Naive B cell (primary cell): ENCODE results near the gene VAPA. TPM values are rescaled to one million over a fixed set of nuclear protein-coding genes. Genes with fewer than 3 reads are reported as not detected.
"Not testable (repeated sequence)": the region's sequence is repeated elsewhere in the genome, so short reads cannot be mapped to it uniquely, and the experiment has no call there.

ENCODE experiments used
- ATAC-seq, 2 donors: fragments of 150-1000 bp; cut with Tn5 transposase; 2 replicates each; pipeline ENCODE4 v1.10.0; 2021; ENCODE audit warnings: low read depth in 2 of 2, mild to moderate bottlenecking in 2 of 2, moderate library complexity in 2 of 2
- DNase-seq: peaks from one replicate; pipeline ENCODE4 v3.0.0; 2022
- H3K27ac Mint-ChIP-seq, 6 donors: one replicate each; pipeline ENCODE4 v1.8.0; 2020 to 2022; ENCODE audit warnings: mild to moderate bottlenecking in 6 of 6, mixed read lengths in 6 of 6, moderate library complexity in 5 of 6, inconsistent platforms in 2 of 6
- H3K27me3 Mint-ChIP-seq, 3 donors: one replicate each; pipeline ENCODE4 v1.8.0; 2021 to 2022; ENCODE audit warnings: mixed read lengths in 3 of 3, mild to moderate bottlenecking in 1 of 3
- H3K36me3 Mint-ChIP-seq, 2 donors: one replicate each; pipeline ENCODE4 v1.8.0; 2020 to 2022; ENCODE audit warnings: mixed read lengths in 2 of 2, inconsistent platforms in 1 of 2, mild to moderate bottlenecking in 1 of 2
- H3K4me1 Mint-ChIP-seq, 3 donors: one replicate each; pipeline ENCODE4 v1.8.0; 2020 to 2022; ENCODE audit warnings: mixed read lengths in 3 of 3, inconsistent platforms in 1 of 3, mild to moderate bottlenecking in 1 of 3, moderate library complexity in 1 of 3
- H3K4me3 Mint-ChIP-seq, 8 donors: one replicate each; pipeline ENCODE4 v1.8.0; 2020 to 2022; ENCODE audit warnings: mild to moderate bottlenecking in 8 of 8, mixed read lengths in 8 of 8, moderate library complexity in 8 of 8, inconsistent platforms in 2 of 8
- H3K9me3 Mint-ChIP-seq, 7 donors: one replicate each; pipeline ENCODE4 v1.8.0; 2020 to 2022; ENCODE audit warnings: mixed read lengths in 7 of 7, mild to moderate bottlenecking in 5 of 7, inconsistent platforms in 2 of 7, moderate library complexity in 1 of 7
- polyA plus RNA-seq, 6 donors: library from polyadenylated mRNA; unstranded; fragments of 300-500 nt; fragmentation: Illumina TruSeq; gene quantifications; one replicate each; pipeline ENCODE4 v1.2.3, GENCODE V29; 2021; ENCODE audit warnings: low read depth in 6 of 6

Gene VAPA
- polyA plus RNA-seq, 6 donors from 2014 or later, result 240 to 309 (median 258) TPM

DNA sequence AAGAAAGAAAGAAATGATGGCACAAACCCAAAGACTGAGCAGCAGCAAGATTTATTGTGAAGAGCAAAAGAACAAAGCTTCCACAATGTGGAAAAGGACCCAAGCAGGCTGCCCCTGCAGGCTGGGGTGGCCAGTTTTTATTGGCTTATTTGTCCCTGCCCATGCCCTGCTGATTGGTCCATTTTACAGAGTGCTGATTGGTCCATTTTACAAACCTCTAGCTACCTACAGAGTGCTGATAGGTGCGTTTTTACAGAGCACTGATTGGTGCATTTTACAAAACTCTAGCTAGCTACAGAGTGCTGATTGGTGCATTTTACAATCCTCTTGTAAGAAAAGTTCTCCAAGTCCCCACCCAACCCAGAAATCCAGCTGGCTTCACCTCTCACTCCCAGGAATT is 1.5 kb upstream of the VAPA start:
- DNase-seq, H3K36me3 Mint-ChIP-seq, ATAC-seq, H3K9me3 Mint-ChIP-seq: not testable (repeated sequence)
- Mint-ChIP-seq H3K27ac (peak overlapping the region in 1 of 6 donors; percentile 29), H3K27me3 (peaks cover 8 to 20% (median 18%) of the 10 kb centered on the region in 3 donors), H3K4me3 (peak overlapping the region in 4 of 8 donors; percentile 7 to 95 (median 65)), H3K4me1 (peaks cover 17 to 26% (median 25%) of the 10 kb centered on the region in 3 donors)

DNA sequence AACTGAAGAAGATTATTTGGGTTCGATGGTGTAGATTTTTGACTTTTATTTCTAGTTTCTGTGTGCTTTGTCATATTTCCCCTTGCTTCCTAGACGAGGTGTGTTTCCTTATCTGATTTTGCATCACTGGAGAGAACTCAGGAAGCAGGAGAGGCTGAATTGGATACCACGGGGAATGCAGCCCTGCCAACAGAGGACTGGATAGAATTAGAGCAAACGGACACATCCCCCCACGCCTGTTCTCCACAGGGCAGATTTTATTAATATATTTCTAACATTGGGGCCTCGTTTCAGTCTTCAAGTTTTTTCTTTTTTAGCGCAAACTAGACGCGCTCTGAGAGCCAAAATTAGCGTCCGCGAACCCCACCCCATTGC is 678 bp upstream of the VAPA start:
- peak overlapping the region in 5 of 6 donors; percentile 90 to 97 (median 92) for H3K27ac Mint-ChIP-seq
- H3K36me3 Mint-ChIP-seq, result no peaks in the 10 kb centered on the region
- H3K4me3 Mint-ChIP-seq, result peak overlapping the region; percentile 85 to 99 (median 94)
- no peak for ATAC-seq
- DNase-seq, result peak; percentile 12
- H3K4me1 Mint-ChIP-seq, result peaks cover 17 to 26% (median 25%) of the 10 kb centered on the region in 3 donors
- H3K9me3 Mint-ChIP-seq, result peaks cover 0 to 2% (median 0%) of the 10 kb centered on the region in 7 donors
- peaks cover 8 to 13% (median 12%) of the 10 kb centered on the region in 3 donors for H3K27me3 Mint-ChIP-seq

DNA sequence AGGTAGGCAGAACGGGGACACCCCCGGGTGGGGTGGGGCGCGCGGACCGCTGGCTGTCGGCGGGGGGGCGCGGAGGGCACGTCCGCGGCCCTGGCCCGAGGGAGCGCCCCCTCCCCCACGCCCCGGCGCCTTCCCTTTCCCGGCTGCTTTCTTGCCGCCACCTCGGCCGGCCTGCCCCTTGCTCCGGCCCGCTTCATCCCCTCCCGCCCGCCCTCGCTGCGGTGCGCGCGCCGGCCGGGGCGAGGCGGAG is 443 bp downstream of the VAPA start:
- peaks cover 4 to 7% (median 5%) of the 10 kb centered on the region in 3 donors for H3K27me3 Mint-ChIP-seq
- ATAC-seq, result no peak

GRCh38 chr18:9914584-9915290 is 921 bp downstream of the VAPA start:
- H3K27me3 Mint-ChIP-seq, result peaks cover 0 to 3% (median 0%) of the 10 kb centered on the region in 3 donors
- ATAC-seq (peak; percentile 20 to 27), DNase-seq (peak; percentile 71)
- H3K27ac Mint-ChIP-seq, result peak overlapping the region; percentile 88 to 96 (median 92)
- peaks cover 17 to 26% (median 25%) of the 10 kb centered on the region in 3 donors for H3K4me1 Mint-ChIP-seq
- peak overlapping the region; percentile 80 to 99 (median 90) for H3K4me3 Mint-ChIP-seq
- H3K9me3 Mint-ChIP-seq, result peaks cover 0 to 2% (median 0%) of the 10 kb centered on the region in 7 donors
- H3K36me3 Mint-ChIP-seq, result no peaks in the 10 kb centered on the region

More for the DNA sequence above, 443 bp downstream of the VAPA start:
- Mint-ChIP-seq H3K4me1 (peaks cover 17 to 26% (median 25%) of the 10 kb centered on the region in 3 donors), H3K36me3 (no peaks in the 10 kb centered on the region), H3K27ac (peak overlapping the region in 3 of 6 donors; percentile 72 to 97 (median 90)), H3K4me3 (peak overlapping the region; percentile 73 to 99 (median 92)), H3K9me3 (peaks cover 0 to 2% (median 0%) of the 10 kb centered on the region in 7 donors)
- DNase-seq, result no peak

DNA sequence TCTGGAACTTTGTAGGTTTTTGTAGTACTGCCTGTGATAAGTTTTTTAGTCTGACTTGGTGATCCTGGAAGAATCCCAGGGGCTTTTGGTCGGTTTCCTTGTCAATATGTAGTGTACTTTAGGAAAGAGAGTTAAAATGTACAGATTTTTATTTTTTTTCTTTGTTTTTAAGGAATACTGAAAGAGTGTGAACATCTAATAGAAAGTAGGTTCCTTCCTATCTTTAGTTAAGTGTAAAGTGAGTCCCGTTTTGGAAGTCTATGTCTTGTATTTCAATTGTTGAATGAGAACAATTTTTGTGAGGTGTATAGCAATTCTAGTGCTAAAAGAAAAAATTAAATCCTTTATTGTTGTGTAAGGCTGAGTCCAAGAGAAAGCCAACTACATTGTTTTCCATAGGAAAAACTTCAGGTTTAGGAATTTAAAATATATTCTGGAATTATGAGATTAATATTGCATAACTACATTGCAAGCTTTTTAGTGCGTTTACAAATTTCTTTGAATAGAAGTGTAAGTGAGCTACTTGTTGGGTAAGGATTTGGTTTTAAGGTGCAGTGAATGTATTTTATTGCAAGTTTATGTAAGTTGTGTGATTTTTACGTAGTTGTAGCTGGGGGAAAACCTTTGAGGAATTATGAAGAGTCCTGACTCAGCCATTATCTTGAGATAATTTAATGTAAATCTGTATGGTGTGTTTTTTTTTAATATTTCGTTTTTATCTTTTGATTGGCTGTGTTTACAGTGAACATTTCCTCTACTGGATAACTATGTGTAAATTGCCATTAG is 1.7 kb downstream of the VAPA start:
- peak overlapping the region; percentile 88 to 96 (median 92) for H3K27ac Mint-ChIP-seq
- ATAC-seq (no peak), DNase-seq (no peak)
- no peaks in the 10 kb centered on the region for H3K36me3 Mint-ChIP-seq
- no peaks in the 10 kb centered on the region for H3K27me3 Mint-ChIP-seq
- H3K9me3 Mint-ChIP-seq, result peaks cover 0 to 2% (median 0%) of the 10 kb centered on the region in 7 donors
- H3K4me1 Mint-ChIP-seq, result peaks cover 17 to 26% (median 25%) of the 10 kb centered on the region in 3 donors
- H3K4me3 Mint-ChIP-seq, result peak overlapping the region; percentile 80 to 99 (median 90)

GRCh38 chr18:9916077-9916639 is 2.3 kb downstream of the VAPA start:
- ATAC-seq, result no peak
- H3K9me3 Mint-ChIP-seq, result peaks cover 0 to 2% (median 0%) of the 10 kb centered on the region in 7 donors
- no peaks in the 10 kb centered on the region for H3K27me3 Mint-ChIP-seq
- no peaks in the 10 kb centered on the region for H3K36me3 Mint-ChIP-seq
- no peak for DNase-seq
- H3K4me1 Mint-ChIP-seq, result peaks cover 17 to 26% (median 25%) of the 10 kb centered on the region in 3 donors
- peak overlapping the region; percentile 69 to 99 (median 90) for H3K4me3 Mint-ChIP-seq
- H3K27ac Mint-ChIP-seq, result peak overlapping the region; percentile 8 to 95 (median 88)

GRCh38 chr18:9916808-9917207 is 3.0 kb downstream of the VAPA start:
- Mint-ChIP-seq H3K36me3 (no peaks in the 10 kb centered on the region), H3K9me3 (peaks cover 0 to 2% (median 0%) of the 10 kb centered on the region in 7 donors), H3K27me3 (no peaks in the 10 kb centered on the region), H3K4me1 (peaks cover 17 to 26% (median 25%) of the 10 kb centered on the region in 3 donors), H3K27ac (peak overlapping the region in 1 of 6 donors; percentile 85), H3K4me3 (peak overlapping the region in 3 of 8 donors; percentile 85 to 99 (median 91))
- DNase-seq, result no peak
- no peak for ATAC-seq

- Mint-ChIP-seq H3K27me3 (no peaks in the 10 kb centered on the region), H3K9me3 (no peaks in the 10 kb centered on the region), H3K4me3 (no peak overlapping the region), H3K4me1 (peaks cover 23 to 32% (median 31%) of the 10 kb centered on the region in 3 donors), H3K27ac (no peak overlapping the region), H3K36me3 (no peaks in the 10 kb centered on the region)
- DNase-seq (no peak), ATAC-seq (no peak)
Observed at GRCh38 chr18:9918016-9918680, 4.3 kb downstream of the VAPA start.

GRCh38 chr18:9919564-9920232 is 5.9 kb downstream of the VAPA start:
- DNase-seq (no peak), ATAC-seq (no peak)
- Mint-ChIP-seq H3K4me3 (no peak overlapping the region), H3K36me3 (no peaks in the 10 kb centered on the region), H3K4me1 (peaks cover 27 to 39% (median 31%) of the 10 kb centered on the region in 3 donors), H3K9me3 (no peaks in the 10 kb centered on the region), H3K27ac (no peak overlapping the region), H3K27me3 (no peaks in the 10 kb centered on the region)

- DNase-seq (no peak), ATAC-seq (no peak)
- Mint-ChIP-seq H3K27ac (no peak overlapping the region), H3K9me3 (no peaks in the 10 kb centered on the region), H3K27me3 (no peaks in the 10 kb centered on the region), H3K4me1 (peaks cover 30 to 48% (median 31%) of the 10 kb centered on the region in 3 donors), H3K36me3 (no peaks in the 10 kb centered on the region), H3K4me3 (peak overlapping the region in 2 of 8 donors; percentile 33 to 34)
Observed at GRCh38 chr18:9922592-9923311, 8.9 kb downstream of the VAPA start.

GRCh38 chr18:9924371-9924943 is 10.6 kb downstream of the VAPA start:
- no peaks in the 10 kb centered on the region for H3K9me3 Mint-ChIP-seq
- H3K27ac Mint-ChIP-seq, result peak overlapping the region in 1 of 6 donors; percentile 47
- peaks cover 42 to 62% (median 45%) of the 10 kb centered on the region in 3 donors for H3K4me1 Mint-ChIP-seq
- ATAC-seq (no peak), DNase-seq (no peak)
- H3K27me3 Mint-ChIP-seq, result no peaks in the 10 kb centered on the region
- peak overlapping the region in 1 of 8 donors; percentile 20 for H3K4me3 Mint-ChIP-seq
- H3K36me3 Mint-ChIP-seq, result no peaks in the 10 kb centered on the region

DNA sequence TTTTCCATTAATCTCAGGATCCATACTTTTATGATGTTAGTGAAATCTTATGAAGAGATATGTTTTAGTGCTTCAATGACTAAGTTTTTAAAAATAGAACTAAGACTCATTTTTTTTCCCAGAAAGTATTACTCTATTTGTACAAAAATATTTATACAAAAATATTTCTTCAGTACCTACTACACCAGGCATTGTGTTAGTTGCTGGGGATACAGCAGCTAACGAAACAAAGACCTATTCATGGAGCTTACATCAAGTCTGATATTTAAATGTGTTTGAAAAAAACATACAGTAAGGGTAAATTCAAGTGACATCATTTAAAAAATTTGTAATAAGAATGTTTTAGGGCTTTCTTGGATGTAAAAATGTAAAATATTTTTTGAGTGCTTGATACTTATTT is 11.6 kb downstream of the VAPA start:
- DNase-seq (no peak), ATAC-seq (no peak)
- H3K9me3 Mint-ChIP-seq, result no peaks in the 10 kb centered on the region
- no peaks in the 10 kb centered on the region for H3K36me3 Mint-ChIP-seq
- H3K27ac Mint-ChIP-seq, result no peak overlapping the region
- H3K4me3 Mint-ChIP-seq, result no peak overlapping the region
- H3K4me1 Mint-ChIP-seq, result peaks cover 42 to 65% (median 47%) of the 10 kb centered on the region in 3 donors
- no peaks in the 10 kb centered on the region for H3K27me3 Mint-ChIP-seq
